AG10803 (cell line): Measurements from ENCODE around the gene ARHGAP10.

Experiments
- DNase-seq: peaks from one replicate; pipeline ENCODE4 v3.0.0; 2010; ENCODE audit warnings: low read depth
- H3K4me3 ChIP-seq: 2 replicates; pipeline ENCODE4 v1.5.1; 2011; ENCODE audit warnings: mild to moderate bottlenecking, low read length, control low read depth
- TF ChIP-seq, protein P1 (sequence below): conservative IDR thresholded peaks from 2 replicates; pipeline ENCODE4 v1.5.1; 2011; ENCODE audit warnings: mild to moderate bottlenecking, low read length, control low read depth, inconsistent platforms

Gene ARHGAP10

DNA sequence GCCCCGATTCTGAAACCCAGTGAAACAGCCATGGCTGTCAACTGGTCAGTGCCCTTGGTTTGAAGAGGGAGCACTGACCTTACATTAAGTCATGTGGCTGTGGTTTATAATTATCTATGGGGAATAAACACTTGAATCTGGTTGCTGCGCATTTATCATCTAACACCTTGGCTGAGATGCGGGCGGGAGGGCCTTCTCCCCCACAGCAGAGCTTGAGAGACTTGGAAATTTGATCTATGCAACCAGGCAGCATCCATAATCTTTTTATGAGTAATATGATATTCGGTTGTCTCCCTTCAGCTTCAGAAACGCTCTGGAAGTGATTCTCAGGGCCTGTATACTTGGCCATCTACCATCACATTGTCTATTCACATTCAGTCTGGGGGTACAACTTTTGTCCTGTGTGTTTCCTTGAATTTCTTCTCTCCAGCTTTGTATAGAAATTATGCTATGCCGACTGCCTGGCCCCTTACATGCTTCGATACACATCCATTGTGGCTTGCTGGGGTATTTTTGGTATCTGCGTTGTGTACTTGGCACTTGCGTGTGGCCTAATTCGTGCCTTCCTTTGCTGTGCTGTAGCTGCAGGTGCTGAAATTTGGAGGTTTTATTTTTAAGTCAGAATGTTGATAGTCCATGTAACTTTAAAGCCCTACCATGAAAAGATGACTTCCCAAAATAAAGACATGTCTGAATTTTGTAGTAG is 321.6 kb downstream of the ARHGAP10 start:
- no peak for DNase-seq
- TF ChIP-seq, protein P1, sequence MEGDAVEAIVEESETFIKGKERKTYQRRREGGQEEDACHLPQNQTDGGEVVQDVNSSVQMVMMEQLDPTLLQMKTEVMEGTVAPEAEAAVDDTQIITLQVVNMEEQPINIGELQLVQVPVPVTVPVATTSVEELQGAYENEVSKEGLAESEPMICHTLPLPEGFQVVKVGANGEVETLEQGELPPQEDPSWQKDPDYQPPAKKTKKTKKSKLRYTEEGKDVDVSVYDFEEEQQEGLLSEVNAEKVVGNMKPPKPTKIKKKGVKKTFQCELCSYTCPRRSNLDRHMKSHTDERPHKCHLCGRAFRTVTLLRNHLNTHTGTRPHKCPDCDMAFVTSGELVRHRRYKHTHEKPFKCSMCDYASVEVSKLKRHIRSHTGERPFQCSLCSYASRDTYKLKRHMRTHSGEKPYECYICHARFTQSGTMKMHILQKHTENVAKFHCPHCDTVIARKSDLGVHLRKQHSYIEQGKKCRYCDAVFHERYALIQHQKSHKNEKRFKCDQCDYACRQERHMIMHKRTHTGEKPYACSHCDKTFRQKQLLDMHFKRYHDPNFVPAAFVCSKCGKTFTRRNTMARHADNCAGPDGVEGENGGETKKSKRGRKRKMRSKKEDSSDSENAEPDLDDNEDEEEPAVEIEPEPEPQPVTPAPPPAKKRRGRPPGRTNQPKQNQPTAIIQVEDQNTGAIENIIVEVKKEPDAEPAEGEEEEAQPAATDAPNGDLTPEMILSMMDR = no peak
- H3K4me3 ChIP-seq = no peak overlapping the region

DNA sequence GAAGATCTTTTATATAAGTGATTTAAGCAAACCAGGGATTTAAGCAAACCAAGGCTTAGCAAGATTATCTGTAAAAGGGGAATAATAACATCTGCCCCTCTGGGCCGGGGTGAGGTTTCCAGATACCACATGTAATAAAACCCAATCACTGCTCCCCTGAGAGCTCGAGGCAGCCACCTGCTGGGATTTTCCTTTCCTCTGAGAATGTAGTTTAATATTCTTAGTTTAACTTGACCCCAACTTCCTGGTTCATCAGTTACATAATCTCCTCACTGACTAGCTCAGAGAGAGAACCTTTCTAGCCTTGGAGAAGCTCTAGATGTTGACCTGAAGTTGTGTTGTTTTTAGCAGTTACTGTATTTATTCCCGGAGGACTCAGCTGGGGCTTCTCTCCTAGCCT is 322.4 kb downstream of the ARHGAP10 start:
- no peak for DNase-seq
- no peak overlapping the region for H3K4me3 ChIP-seq
- TF ChIP-seq, protein P1 = no peak

DNA sequence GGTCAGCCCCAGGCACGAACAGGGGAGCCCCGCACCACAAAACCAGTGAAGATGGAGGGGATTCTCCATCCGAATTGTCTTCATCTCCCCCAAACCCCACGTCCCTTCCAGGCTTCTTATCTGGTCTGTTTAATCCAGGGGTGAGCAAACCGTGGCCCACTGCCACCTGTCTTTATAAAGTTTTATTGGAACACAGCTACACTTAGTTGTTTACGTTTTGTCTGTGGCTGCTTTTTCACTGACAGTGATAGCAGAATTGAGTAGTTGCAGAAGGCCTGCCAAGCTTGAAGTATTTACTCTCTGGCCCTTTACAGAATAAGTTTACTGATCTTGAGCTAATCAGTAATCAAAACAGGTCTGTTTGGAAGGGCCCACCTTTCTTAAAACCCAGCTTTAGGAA is 324.0 kb downstream of the ARHGAP10 start:
- TF ChIP-seq, protein P1 = no peak
- H3K4me3 ChIP-seq = no peak overlapping the region
- no peak for DNase-seq

DNA sequence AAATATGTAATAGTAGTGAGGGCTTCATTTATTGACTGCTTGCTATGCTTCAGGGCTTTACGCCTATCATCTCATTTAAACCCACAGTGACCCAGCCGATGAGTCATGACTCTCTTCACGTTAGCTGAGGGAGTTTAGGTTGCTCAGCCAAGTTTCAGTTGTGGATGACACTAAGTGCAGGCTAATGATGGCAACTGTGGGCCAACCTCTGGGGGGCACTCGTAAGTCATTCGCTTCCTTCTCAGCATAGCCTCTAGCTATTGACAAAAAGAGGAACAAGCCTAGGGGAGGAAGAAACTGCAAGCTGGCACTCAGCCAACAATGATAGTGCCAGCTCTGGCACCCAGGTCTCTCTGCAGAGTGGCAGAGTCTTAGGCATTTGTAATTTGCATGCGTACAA is 325.0 kb downstream of the ARHGAP10 start:
- DNase-seq = peak; percentile 51
- TF ChIP-seq, protein P1 = no peak
- H3K4me3 ChIP-seq = no peak overlapping the region

DNA sequence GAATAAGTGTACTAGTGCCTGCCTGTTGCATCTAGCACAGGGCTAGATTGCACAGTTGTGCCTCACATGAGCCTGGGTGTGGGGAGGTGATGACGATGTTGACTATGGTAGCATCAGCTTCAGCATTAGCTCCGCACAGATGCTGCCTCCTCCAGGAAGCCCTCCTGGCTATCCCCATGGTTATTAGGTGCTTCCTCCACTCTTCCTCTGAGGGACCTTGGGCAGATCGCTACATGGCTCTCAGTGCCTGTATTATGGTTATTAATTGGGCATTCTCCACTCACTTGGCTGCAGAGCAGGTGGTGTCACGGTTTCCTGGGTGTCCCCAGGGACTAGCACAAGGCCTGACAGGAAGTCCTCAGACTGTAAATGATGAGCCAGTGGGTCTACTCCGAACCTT is 325.6 kb downstream of the ARHGAP10 start:
- TF ChIP-seq, protein P1 = no peak
- H3K4me3 ChIP-seq = no peak overlapping the region
- DNase-seq = no peak

DNA sequence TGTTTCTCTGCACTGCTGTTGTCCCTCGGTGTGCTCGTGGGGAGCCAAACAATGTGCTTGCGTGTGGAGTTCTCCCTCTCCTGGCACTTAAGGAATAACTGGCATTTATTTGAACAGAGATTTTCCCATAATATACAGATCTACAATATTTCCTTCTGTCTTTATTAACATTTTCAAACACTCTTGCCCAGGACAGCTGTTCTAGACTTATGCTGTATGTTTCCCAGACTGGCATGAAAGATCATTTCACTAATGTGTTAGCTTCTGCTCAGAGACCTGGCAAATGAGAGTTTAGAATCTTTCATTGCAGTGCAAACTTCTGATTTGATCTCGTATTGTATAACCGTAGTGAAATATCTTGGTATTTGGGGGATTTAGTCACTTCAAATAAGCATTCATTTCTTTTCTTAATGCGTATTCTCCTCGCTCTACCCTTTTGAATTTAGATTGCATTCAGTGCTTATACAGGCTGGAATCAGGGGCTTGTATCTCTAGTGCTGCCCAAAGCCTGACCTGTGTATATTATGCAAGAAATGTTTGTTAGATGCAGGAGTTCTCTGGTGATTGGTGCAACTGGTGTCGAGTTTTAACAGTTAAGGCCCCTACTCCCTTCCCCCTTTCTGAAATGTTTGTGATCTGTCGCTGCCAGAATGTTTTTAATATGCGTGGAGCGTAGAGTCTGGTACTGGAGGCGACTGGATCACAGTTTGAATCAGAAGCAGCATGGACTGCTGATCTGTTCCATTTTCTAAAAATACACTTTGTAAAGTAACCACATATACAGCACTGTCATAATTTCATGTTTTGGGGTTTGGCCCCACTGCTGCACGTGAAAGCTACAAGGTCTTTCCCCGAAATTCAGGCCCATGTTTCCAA is 326.3 kb downstream of the ARHGAP10 start:
- no peak for DNase-seq
- TF ChIP-seq, protein P1 = no peak

More for the DNA sequence above, 326.3 kb downstream of the ARHGAP10 start:
- no peak overlapping the region for H3K4me3 ChIP-seq
